HEK293T (cell line): ENCODE results near the gene SNX24.

Experiments
- CTCF ChIA-PET: fragments of 350-600 bp; formaldehyde crosslinking; extraction: SDS; loops from one replicate; lab custom pipeline; 2021; ENCODE audit warnings: antibody characterized with exemption, inconsistent platforms; lab: Yijun Ruan, JAX
- POLR2A ChIA-PET: fragments of 350-600 bp; formaldehyde crosslinking; extraction: SDS; loops from one replicate; lab custom pipeline; 2020; ENCODE audit warnings: antibody characterized with exemption, inconsistent platforms; lab: Yijun Ruan, JAX
- DNase-seq: peaks from one replicate; pipeline ENCODE4 v3.0.0; 2012; ENCODE audit warnings: mixed read lengths; ENCODE audit errors: extremely low spot score
- ARNT ChIP-seq: fragments of 450-650 bp; IDR thresholded peaks from 2 replicates; pipeline ENCODE4 v1.6.1; 2017; ENCODE audit warnings: mild to moderate bottlenecking
- BHLHE40 ChIP-seq: fragments of 450-650 bp; IDR thresholded peaks from 2 replicates; pipeline ENCODE4 v1.6.1; 2016; ENCODE audit warnings: mild to moderate bottlenecking, moderate library complexity, borderline replicate concordance
- CTBP1 ChIP-seq: fragments of 450-650 bp; IDR thresholded peaks from 2 replicates; pipeline ENCODE4 v1.6.1; 2016; ENCODE audit warnings: borderline replicate concordance
- ELF4 ChIP-seq: fragments of 450-650 bp; IDR thresholded peaks from 2 replicates; pipeline ENCODE4 v1.6.1; 2017; ENCODE audit warnings: antibody characterized with exemption
- FOXA1 ChIP-seq: fragments of 450-650 bp; IDR thresholded peaks from 2 replicates; pipeline ENCODE4 v1.6.1; 2016; ENCODE audit warnings: mild to moderate bottlenecking
- FOXK2 ChIP-seq: fragments of 450-650 bp; IDR thresholded peaks from 2 replicates; pipeline ENCODE4 v1.6.1; 2016; ENCODE audit warnings: mild to moderate bottlenecking
- FOXM1 ChIP-seq: fragments of 450-650 bp; IDR thresholded peaks from 2 replicates; pipeline ENCODE4 v1.6.1; 2017; ENCODE audit warnings: mild to moderate bottlenecking, borderline replicate concordance
- HDGF ChIP-seq: fragments of 450-650 bp; IDR thresholded peaks from 2 replicates; pipeline ENCODE4 v1.6.1; 2017; ENCODE audit warnings: antibody characterized with exemption, borderline replicate concordance
- L3MBTL2 ChIP-seq: fragments of 450-650 bp; conservative IDR thresholded peaks from 2 replicates; pipeline ENCODE4 v1.6.1; 2016; ENCODE audit warnings: mild to moderate bottlenecking
- LEF1 ChIP-seq: fragments of 450-650 bp; IDR thresholded peaks from 2 replicates; pipeline ENCODE4 v1.6.1; 2017; ENCODE audit warnings: mild to moderate bottlenecking, borderline replicate concordance
- NFRKB ChIP-seq: fragments of 450-650 bp; IDR thresholded peaks from 2 replicates; pipeline ENCODE4 v1.6.1; 2016; ENCODE audit warnings: mild to moderate bottlenecking, moderate library complexity
- PKNOX1 ChIP-seq: fragments of 450-650 bp; IDR thresholded peaks from 2 replicates; pipeline ENCODE4 v1.6.1; 2016
- SP1 ChIP-seq: fragments of 450-650 bp; IDR thresholded peaks from 2 replicates; pipeline ENCODE4 v1.6.1; 2017
- SUZ12 ChIP-seq: fragments of 450-650 bp; IDR thresholded peaks from 2 replicates; pipeline ENCODE4 v1.6.1; 2016; ENCODE audit warnings: mild to moderate bottlenecking
- TARDBP ChIP-seq: fragments of 450-650 bp; IDR thresholded peaks from 2 replicates; pipeline ENCODE4 v1.6.1; 2016
- ZNF384 ChIP-seq: fragments of 450-650 bp; IDR thresholded peaks from 2 replicates; pipeline ENCODE4 v1.6.1; 2016

The SNX24 gene

GRCh38 chr5:122845229-122846050 lies at the start of gene SNX24:
Gene SNX24, plus strand, starts transcription at chr5:122845613. Its CDS starts 21 bp downstream, at chr5:122845634.
- ChIA-PET POLR2A (interaction anchor here (0.7 to 1.8 kb wide), 4 partner anchors 11 to 190 kb away, joined by 3 to 9 read pairs (median 6); partner anchors contain the start of gene SNX2), CTCF (no interaction called here)
- DNase-seq = peak; percentile 76
- no peak; the same call in 1 of the 2 replicates for TF ChIP-seq L3MBTL2
- 0 out of 2 replicates have a peak, but pooled peaks have one; percentile 53 for TF ChIP-seq FOXM1
- no peak for TF ChIP-seq HDGF
- TF ChIP-seq ARNT = 0 out of 2 replicates have a peak, but pooled peaks have one; percentile 37
- TF ChIP-seq BHLHE40 = no peak
- TF ChIP-seq NFRKB = no peak

- DNase-seq = no peak
- no peak for TF ChIP-seq ELF4
- no peak for TF ChIP-seq FOXK2
- no peak for TF ChIP-seq L3MBTL2
- TF ChIP-seq PKNOX1 = no peak
- TF ChIP-seq HDGF = no peak
- TF ChIP-seq SP1 = no peak
- no peak for TF ChIP-seq LEF1
- TF ChIP-seq FOXM1 = no peak
- no peak for TF ChIP-seq TARDBP
- no peak for TF ChIP-seq NFRKB
- no peak for TF ChIP-seq ZNF384
- TF ChIP-seq BHLHE40 = no peak
- ChIA-PET POLR2A (no interaction called here), CTCF (no interaction called here)
Measured at GRCh38 chr5:122805481-122805880, 39.9 kb upstream of the SNX24 start.

GRCh38 chr5:122810405-122810804 lies 35.0 kb upstream of the SNX24 start:
- TF ChIP-seq PKNOX1 = no peak
- TF ChIP-seq ZNF384 = no peak
- TF ChIP-seq ELF4 = no peak
- TF ChIP-seq SUZ12 = no peak
- TF ChIP-seq TARDBP = no peak
- no peak for TF ChIP-seq L3MBTL2
- TF ChIP-seq LEF1 = no peak
- no peak for TF ChIP-seq NFRKB
- no peak for TF ChIP-seq FOXA1
- TF ChIP-seq FOXK2 = no peak
- no peak for TF ChIP-seq BHLHE40
- no peak for TF ChIP-seq SP1
- TF ChIP-seq HDGF = no peak
- no peak for TF ChIP-seq CTBP1
- TF ChIP-seq FOXM1 = no peak
- TF ChIP-seq ARNT = no peak
- no peak for DNase-seq
- CTCF ChIA-PET = no interaction called here
- POLR2A ChIA-PET = no interaction called here

GRCh38 chr5:122815218-122815767 lies 30.1 kb upstream of the SNX24 start:
- no peak for DNase-seq
- POLR2A ChIA-PET = no interaction called here
- CTCF ChIA-PET = no interaction called here
- TF ChIP-seq PKNOX1 = no peak
- no peak for TF ChIP-seq NFRKB
- TF ChIP-seq L3MBTL2 = no peak
- TF ChIP-seq SP1 = no peak
- TF ChIP-seq CTBP1 = no peak
- no peak for TF ChIP-seq ARNT
- no peak for TF ChIP-seq HDGF

- ChIA-PET POLR2A (no interaction called here), CTCF (no interaction called here)
- TF ChIP-seq ELF4 (no peak), FOXK2 (no peak), NFRKB (no peak), SUZ12 (no peak), CTBP1 (no peak), HDGF (no peak), FOXA1 (no peak), LEF1 (no peak), SP1 (no peak), ARNT (no peak), L3MBTL2 (no peak), PKNOX1 (no peak), ZNF384 (no peak), TARDBP (no peak), BHLHE40 (no peak), FOXM1 (no peak)
- DNase-seq = no peak
Measured at GRCh38 chr5:122816756-122817155, 28.7 kb upstream of the SNX24 start.
